HG03135 (cell line): ENCODE measurements around the gene DOCK6.

Source experiments
- ATAC-seq: cut with Tn5 transposase; IDR thresholded peaks from one replicate; pipeline ENCODE4 v1.9.1; 2021; ENCODE audit warnings: mild to moderate bottlenecking, moderate library complexity; ENCODE audit not compliant: unreplicated experiment

The DOCK6 gene

DNA sequence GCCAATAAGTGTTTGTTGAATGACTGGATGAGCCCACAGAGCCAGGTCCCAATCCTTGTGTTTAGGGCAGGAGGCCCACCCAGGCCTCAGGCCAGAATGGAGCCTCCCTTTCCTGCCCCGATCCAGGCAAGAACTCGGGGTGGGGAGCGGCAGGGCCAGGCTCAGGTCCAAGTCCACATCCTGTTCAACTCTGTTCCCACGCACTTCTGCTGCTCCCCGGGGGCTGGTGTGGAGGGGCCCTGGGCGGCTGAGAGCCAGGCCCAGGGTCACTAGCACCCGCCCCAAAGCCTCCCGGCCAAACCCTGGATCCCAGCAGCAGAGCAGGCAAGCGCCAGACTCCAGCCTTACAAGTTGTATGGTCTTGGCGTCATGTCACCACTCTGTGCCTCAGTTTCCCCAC is 14.9 kb downstream of the DOCK6 start:
- no peak for ATAC-seq

DNA sequence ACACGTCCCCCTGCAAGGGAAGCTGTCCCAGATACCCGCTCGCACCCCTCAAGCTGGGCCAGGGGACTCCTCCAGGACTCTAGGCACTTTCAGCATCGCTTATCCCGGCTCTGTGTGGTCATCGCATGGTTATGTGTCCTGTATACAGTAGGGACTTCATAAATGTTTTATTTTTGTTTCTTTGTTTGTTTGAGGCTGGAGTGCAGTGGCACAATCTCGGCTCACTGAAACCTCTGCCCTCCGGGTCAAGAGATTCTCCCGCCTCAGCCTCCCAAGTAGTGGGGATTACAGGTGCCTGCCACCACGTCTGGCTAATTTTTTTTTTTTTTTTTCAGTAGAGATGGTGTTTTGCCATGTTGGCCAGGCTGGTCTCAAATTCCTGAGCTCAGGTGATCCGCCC is 15.4 kb downstream of the DOCK6 start:
- no peak for ATAC-seq

DNA sequence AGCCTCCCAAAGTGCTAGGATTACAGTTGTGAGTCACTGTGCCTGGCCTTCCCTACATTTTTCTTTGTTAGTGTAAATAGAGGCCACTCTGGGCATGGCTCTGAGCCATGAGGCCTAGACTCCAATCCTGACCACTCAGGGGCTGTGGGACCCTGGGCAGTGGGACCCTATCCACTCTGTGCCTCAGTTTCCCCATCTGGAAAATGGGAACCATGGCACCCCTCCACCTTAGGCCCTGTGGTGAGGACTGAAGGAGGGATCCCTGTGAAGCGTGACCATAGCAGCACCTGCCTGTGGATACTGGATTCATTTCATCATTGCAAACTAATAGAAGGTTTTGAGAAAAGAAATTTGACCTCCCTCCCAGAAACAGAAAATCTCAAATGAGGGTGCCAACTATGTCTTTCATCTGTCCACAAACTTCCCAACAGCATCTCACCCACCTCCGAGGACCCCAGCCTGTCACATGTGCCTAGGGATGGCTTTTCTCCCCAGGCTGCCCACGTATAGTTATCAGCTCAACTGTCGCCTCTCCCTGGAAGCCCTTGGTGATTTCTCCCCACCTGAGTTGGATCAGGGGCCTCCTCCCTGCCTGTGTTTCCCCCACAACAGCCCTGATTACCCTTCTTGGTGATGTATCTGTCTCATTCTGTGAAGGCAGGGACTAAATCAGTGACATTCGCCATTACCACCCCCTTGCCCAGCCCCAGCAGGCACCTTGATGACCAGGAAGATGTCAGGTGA is 17.3 kb downstream of the DOCK6 start:
- ATAC-seq, result no peak

DNA sequence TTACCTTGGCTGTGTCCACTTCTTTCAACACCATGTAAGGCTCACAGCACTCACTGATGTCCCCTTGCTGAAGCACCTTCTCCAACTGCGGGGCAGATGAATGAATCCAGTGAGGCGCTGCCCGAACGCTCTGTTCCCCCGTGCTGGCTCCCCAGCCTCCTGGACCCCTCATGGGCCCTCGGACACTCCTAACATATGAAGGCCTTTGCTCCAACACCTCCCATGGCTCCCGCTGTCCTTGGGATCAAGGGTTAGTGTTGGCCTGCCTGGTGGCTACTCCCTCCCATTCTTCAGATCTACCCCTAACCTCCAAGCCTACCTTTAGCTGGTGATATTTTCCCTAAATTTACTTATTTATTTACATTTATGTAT is 18.5 kb downstream of the DOCK6 start:
- ATAC-seq, result no peak

DNA sequence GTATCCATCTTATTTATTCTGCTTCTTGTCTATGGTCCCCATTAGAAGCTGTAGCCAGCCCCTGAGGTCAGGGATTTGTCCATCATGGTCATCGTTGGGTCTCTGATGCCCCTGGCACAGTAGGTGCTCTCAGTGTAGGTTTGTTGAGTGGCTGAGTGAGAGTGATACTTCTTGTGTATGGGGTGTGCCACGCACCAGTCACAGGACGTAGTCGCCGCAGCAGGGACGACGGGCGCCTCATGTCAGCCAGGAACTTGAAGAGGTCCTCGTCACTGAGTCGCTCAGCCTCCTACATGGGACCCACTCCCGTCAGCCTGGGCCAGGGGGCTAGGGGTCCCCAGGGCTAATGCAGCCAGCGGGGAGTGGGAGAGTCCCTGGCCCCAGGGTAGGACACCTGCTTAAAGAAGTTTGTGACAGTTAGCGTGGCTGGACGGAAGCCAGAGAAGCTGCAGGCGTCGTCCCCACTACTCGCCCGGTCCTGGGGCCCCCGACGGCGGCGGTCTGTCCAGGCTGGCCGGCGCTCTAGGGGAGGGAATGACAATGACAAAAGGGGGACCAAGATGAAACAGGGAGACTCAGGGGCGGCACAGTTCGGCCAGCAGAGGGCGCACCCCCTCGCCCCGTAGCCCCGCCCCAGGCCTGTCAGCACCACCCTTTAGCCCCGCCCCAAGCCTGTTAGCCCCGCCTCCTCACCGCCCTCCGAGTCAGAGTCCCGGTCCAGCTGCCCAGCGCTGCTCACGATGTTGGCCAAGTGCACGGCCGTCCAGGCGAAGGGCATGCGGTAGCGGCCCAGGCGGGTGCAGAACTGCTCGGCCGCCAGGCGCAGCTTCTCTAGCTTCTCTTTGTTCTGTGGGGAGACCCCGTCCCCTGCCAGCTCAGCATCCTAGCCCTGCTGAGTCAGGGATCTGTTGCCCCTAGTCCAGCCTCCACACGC is 19.2 kb downstream of the DOCK6 start:
- ATAC-seq, result peak; percentile 67

DNA sequence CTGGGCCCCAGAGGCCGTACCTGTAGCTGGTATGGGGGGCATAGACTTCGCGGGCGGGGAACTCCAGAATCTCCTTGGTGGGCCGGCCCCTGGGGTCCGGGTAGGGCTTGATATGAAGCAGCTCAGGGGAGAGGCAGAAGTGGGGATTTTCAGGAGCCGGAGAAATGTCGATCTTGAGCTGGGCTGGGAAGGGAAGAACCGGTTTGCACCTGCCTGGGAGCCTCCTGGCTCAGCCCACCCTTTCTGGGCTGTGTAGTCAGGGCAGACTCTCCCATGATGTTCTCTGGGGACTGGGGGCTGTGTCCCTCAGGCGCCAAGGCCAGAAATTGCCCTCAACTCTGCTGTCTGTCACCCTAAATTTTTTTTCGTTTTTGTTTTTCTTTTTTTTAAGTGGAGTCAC is 20.3 kb downstream of the DOCK6 start:
- no peak for ATAC-seq

DNA sequence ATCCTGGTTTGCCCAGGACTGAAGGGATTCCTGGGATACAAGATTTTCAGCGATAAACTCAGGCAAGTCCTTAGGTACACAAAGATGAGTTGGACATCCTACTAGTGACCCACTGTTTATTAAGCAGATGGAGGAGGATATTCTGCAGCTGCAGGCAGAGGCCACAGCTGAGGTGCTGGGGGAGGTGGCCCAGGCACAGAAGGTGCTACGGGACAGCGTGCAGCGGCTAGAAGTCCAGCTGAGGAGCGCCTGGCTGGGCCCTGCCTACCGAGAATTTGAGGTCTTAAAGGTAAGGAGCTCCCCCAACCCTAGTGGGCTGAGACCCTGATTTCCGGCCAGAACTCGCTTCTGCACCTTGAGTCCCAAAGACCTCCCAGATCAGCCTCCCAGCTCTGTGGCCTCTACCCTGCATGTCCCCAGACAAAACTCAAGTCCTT is 22.3 kb downstream of the DOCK6 start:
- ATAC-seq, result no peak

DNA sequence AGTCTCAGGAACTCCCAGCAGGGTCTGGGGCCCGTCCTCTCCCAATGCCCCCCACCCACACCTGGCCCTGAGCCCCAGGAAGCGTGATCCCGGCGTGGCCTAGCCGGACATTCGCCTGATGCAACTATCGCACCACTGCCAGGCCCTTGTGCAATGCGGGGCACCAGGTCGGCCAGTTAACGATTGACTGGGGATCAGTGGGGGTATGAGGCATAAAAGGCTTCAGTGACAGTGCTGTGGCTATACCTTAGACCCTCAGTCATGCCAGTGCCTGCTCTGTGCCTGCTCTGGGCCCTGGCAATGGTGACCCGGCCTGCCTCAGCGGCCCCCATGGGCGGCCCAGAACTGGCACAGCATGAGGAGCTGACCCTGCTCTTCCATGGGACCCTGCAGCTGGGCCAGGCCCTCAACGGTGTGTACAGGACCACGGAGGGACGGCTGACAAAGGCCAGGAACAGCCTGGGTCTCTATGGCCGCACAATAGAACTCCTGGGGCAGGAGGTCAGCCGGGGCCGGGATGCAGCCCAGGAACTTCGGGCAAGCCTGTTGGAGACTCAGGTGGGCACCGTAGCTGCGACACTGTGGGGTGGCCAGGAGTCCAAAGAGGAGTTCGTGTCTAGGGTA is 22.8 kb downstream of the DOCK6 start, which contains the start of gene ANGPTL8:
Gene ANGPTL8 (plus strand): TSS at position 243 of the 624 bp plus-strand sequence. CDS start 19 bp downstream, at position 262.
- ATAC-seq, result no peak

DNA sequence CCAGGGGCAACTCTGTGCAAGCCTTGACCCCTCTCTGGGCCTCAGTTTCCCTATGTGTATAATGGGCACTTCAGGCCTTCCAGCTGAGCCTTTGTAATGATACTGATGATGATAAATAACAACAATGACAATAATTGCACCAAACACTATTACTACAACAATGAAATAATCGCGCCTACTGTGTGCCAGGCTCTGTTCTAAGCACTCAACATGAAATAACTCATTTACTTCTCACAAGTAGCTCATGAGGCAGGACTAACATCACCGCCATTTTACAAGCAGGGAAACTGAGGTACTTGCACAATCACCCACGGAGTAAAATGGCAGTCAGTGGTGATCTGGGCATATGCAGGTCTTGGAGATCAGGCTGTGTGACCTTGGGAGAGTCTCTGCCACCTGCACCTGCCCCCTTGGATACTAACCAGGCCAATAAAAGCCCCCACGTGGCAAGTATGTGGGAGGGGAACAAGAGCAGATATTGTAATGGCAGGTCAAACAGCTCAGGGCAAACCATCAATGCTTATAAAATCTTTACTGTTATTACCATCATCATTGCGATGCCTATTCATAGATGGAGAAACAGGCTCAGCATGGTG is 23.4 kb downstream of the DOCK6 start:
- no peak for ATAC-seq

DNA sequence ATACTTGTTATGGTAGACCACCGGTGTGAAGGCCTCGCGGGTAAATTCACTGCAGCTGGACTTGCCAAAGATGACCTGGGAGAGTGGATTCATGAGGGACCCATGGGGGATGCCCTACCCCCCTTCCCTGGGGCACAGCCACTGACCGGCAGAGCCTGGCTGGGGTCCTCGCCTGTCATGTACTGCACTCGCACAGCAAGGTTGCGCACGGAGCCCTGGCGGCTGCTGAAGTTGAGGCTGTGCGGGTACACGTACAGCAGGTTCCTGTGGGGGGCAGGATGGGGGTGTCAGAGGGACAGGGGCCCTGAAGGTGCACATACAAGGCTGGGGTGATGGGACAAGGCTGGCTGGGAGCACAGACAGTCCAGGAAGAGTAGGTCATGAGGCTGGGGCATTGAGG is 24.3 kb downstream of the DOCK6 start:
- no peak for ATAC-seq

DNA sequence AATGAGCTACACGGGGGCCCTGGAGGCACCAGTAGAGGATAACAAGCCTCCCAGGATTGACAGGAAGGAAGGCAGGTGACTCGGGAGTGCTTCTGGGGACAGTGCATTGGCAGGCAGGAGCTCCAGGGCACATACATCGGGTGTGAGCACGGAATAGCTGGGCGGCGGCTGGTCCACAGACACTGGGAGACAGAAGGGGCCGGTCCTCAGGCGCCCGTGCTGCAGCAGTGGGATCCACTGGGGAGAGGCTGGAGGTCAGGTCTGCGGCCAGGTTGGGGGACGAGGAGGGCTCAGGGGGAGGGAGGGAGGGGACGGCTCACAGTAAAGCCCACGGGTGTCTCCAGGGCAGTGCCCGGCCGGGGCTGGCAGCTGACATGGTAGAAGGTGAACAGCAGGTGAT is 25.0 kb downstream of the DOCK6 start:
- ATAC-seq, result no peak

DNA sequence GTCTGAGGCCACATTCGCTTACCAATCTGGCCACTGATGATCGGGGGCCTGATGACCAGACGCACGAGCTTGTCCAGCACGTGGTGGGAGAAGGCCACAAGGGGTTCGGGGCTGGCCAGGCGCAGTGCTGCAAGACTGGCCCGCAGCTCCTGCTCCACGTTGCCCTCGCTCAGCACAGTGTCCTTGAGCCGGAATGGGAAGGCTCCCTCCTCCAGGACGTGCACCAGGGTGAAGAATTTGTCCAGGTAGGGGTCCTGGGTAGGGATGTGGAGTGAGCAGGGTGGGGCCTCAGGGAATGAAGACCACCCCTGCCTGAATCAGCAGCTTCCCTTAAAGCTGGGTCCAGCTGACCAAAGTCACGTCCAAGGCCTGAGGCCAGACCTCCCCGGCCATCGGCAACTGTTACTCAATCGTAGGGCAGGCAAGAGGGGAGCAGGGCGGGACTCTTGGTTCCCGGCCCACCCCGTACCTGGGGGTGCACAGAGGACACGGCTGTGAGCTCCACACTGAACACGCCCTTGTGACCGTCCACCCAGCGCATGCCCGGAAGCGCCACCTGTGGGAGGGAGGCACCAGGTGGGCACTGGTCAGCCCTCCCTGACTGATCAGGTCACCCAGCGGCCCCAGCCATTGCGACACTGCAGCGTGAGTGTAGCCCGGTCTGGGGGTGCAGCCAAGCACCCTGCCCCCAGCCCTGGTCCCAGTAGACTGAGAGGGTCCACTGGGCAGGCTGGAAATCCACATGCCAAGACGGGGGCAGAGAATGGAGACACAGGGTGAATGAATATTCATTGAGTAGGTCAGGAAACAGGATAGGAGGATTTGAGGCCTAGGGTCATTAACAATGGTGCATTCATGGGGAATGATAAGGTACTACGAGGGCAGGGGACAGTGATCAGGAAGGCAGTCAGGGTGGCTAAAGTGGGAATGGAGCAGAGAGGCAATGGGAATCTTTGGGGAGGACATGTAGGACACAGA is 25.7 kb downstream of the DOCK6 start:
- ATAC-seq, result no peak

DNA sequence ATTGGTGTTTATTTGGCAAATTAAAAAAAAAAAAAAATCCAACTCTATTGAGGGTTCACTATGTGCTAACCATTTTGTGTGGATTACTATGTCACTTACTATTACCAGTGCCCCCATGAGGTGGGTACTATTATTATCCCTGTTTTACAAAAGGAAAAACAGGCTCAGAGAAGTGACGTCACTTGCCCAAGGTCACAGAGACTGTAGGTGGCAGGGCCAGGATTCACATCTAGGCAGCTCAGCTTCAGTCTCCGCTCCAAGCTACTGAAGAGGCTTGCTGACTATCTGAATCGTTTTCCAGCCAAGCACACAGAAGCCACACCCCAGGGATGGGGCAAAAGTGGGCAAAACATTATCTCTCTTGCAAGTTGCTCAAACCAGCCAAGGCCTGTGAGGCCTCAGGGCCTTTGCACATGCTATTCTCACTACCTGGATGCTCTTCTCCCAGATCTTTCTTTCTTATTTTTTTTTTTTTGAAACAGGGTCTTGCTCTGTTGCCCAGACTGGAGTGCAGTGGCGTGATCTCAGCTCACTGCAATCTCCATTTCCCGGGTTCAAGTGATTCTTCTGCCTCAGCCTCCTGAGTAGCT is 27.7 kb downstream of the DOCK6 start:
- no peak for ATAC-seq

DNA sequence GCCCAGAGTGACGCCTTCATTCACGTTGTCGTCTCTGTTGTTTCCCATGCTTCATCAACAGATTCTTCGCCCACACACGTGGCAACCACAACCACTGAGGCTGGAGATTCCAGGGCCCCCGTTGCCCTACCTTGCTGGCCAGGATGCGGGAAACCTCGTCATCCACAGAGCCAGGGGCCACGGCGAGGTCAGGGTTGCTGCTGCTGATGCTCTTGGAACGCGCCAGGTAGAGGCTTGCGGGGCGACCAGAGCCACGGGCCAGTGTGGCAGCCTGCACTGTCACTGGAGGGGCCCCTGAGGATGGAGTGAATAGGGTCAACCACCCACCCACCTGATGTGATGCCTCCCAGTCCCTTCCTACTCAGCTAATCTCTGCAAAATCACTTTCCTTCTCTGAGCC is 29.3 kb downstream of the DOCK6 start:
- no peak for ATAC-seq

DNA sequence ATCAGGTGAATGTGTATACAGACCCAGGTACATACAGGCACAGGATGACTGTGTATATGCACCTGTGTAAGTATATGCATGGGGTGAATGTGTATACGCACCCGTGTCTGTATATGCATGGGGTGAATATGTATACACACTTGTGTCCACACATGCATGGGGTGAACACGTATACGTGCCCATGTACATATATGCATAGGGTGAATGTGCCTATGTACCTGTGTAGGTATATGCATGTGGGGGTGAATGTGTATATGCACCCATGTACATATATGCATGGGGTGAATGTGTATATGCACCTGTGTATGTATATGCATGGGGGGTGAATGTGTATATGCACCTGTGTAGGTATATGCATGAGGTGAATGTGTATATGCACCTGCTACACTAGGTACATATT is 29.8 kb downstream of the DOCK6 start:
- no peak for ATAC-seq

DNA sequence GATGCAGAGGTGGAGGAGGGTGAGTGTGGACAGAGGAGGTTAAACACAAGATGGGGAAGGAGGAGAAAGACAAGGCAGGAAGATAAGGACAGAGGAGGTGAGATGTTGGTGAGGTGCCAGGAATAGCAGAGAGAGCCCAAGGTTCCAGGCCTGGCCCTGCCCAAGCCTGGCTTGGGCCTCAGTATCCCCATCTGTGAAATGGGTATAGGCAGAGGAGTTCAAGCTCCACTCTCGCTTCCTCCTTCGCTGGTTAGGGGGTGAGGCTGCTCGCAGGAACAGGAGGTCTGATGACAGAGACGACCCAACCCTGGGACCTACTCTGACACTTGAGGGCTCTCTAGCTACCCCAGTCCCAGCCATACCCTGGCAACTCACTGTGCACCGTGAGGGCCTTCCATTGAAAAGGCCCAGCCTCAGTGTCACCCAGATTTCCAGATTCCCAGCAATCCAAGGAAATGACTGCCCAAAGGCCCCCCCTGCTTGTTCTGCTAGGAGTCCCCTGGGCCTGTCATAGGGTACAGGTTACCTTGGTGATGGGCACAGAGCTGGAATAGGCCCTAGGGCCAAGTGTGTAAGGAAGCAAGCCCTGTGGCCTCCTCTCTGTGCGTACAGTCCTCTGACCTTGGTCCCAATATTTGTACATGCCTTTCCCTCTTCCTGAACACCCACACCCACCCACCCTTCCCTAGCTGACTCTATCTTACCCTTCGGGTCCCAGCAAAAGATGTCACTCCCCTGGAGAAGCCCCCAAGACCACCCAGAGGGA is 31.5 kb downstream of the DOCK6 start:
- no peak for ATAC-seq

DNA sequence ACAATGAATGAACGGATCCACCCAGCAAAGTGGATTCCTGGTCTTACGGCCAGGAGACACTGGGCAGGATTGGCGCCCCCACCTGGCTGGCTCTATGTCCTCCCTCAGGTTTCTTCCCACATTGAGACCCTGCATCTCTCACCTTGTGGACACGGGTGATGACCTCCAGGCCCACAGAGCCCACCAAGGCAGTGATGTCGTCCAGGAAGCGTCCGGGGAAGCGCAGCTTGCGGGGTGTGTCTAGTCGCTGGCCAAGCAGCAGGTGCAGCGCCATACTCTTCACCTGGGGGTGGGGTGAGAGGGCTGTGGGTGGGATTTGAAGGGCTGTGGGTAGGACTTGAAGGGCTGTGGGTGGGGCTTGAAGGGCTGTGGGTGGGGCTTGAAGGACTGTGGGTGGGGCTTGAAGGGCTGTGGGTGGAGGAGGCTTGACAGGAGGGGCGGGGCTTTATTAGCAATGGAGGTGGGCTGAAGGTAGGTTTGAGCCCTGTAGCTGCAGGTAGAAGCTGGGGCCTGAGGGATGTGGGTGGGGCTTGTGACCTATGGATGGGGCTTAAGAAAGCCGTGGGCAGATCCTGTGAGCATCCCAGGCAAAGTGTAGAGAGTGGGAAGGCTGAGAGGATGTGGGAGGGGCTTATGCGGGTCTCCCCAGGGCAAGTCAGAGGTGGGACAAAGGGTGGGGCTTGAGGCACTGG is 35.0 kb downstream of the DOCK6 start:
- ATAC-seq, result no peak

DNA sequence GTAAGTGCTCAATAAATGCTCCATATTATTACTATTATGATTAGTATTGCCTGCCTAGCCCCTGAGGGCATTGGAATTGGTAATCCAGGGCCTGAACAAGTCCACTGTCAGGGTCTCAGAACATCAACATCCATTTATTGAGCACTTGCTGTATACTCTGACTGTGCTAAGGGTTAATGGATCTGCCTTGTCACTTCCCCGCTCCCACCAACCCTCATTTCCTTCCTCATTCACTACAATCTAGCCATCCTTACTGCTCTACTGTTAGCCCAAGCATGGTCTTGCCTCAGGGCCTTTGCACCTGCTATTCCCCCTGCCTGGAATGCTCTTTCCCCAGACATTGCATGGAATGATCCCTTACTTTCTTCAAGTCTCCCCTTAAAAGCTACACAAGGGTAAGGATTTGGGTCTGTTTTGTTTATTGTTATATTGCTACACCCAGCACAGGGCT is 35.6 kb downstream of the DOCK6 start:
- no peak for ATAC-seq
